Activated CD4-positive, alpha-beta T cell treated with anti-CD3 and anti-CD28 coated beads, Interleukin-2, amount 10 ng/mL, durations not matched to agents 7 days and 5 days (primary cell): ENCODE data around the gene MRPL22. TPM values are rescaled to one million over a fixed set of nuclear protein-coding genes. Genes with fewer than 3 reads are reported as not detected.
A peak's percentile ranks its signal among the peaks of the same experiment; 100 is the strongest.
"Not testable (repeated sequence)": the region's sequence is repeated elsewhere in the genome, so short reads cannot be mapped to it uniquely, and the experiment has no call there.

Experiments
- CTCF ChIA-PET: fragments of 350-600 bp; sonication (Branson Sonifier 250); formaldehyde crosslinking; loops from one replicate; lab custom pipeline; 2021; ENCODE audit warnings: antibody characterized with exemption; lab: Charles Lee
- POLR2A ChIA-PET: fragments of 350-600 bp; sonication (Branson Sonifier 250); formaldehyde crosslinking; loops from one replicate; lab custom pipeline; 2021; ENCODE audit warnings: antibody characterized with exemption; lab: Charles Lee
- DNase-seq: peaks from one replicate; pipeline ENCODE4 v3.0.0-alpha.2; 2020
- H3K27ac Mint-ChIP-seq: one replicate; pipeline ENCODE4 v1.8.0; 2021; ENCODE audit warnings: mild to moderate bottlenecking, moderate library complexity, mixed read lengths
- H3K27me3 Mint-ChIP-seq: one replicate; pipeline ENCODE4 v1.8.0; 2021; ENCODE audit warnings: mixed read lengths
- H3K36me3 Mint-ChIP-seq: one replicate; pipeline ENCODE4 v1.8.0; 2021; ENCODE audit warnings: low read depth, mixed read lengths
- H3K4me1 Mint-ChIP-seq: one replicate; pipeline ENCODE4 v1.8.0; 2021; ENCODE audit warnings: mixed read lengths
- H3K4me3 Mint-ChIP-seq: one replicate; pipeline ENCODE4 v1.8.0; 2021; ENCODE audit warnings: mild to moderate bottlenecking, moderate library complexity, mixed read lengths
- H3K9me3 Mint-ChIP-seq: one replicate; pipeline ENCODE4 v1.8.0; 2021; ENCODE audit warnings: mixed read lengths
- total RNA-seq, 2 experiments: library from RNA; stranded (reverse); gene quantifications; one replicate each; pipeline ENCODE4 v1.2.3, GENCODE V29; 2021

Gene MRPL22
- total RNA-seq, 2 experiments from 2014 or later, result 44.2 to 51.0 TPM

- H3K4me1 Mint-ChIP-seq, H3K27ac Mint-ChIP-seq, CTCF ChIA-PET, POLR2A ChIA-PET, H3K36me3 Mint-ChIP-seq, H3K9me3 Mint-ChIP-seq, DNase-seq, H3K4me3 Mint-ChIP-seq, H3K27me3 Mint-ChIP-seq: not testable (repeated sequence)
Observed at GRCh38 chr5:154978294-154978693, 37.4 kb downstream of the MRPL22 start.

- POLR2A ChIA-PET, result no interaction called here
- H3K4me1 Mint-ChIP-seq, result no peaks in the 10 kb centered on the region
- no peak for DNase-seq
- no peak overlapping the region for H3K27ac Mint-ChIP-seq
- H3K9me3 Mint-ChIP-seq, result no peaks in the 10 kb centered on the region
- CTCF ChIA-PET, result interaction anchor here (1.3 to 1.4 kb wide), 3 partner anchors 11 to 13 kb away, joined by 4 to 5 read pairs (median 4); no protein-coding TSS in a partner anchor
- no peaks in the 10 kb centered on the region for H3K36me3 Mint-ChIP-seq
- H3K27me3 Mint-ChIP-seq, result peaks cover 22% of the 10 kb centered on the region
- no peak overlapping the region for H3K4me3 Mint-ChIP-seq
Observed at GRCh38 chr5:154984946-154985516, 44.2 kb downstream of the MRPL22 start.

- Mint-ChIP-seq H3K4me3 (no peak overlapping the region), H3K9me3 (no peaks in the 10 kb centered on the region), H3K36me3 (no peaks in the 10 kb centered on the region), H3K4me1 (no peaks in the 10 kb centered on the region), H3K27ac (no peak overlapping the region), H3K27me3 (peaks cover 22% of the 10 kb centered on the region)
- CTCF ChIA-PET, result no interaction called here
- POLR2A ChIA-PET, result no interaction called here
- no peak for DNase-seq
Observed at GRCh38 chr5:154986151-154986550, 45.3 kb downstream of the MRPL22 start.

GRCh38 chr5:154989626-154990025, 48.8 kb downstream of the MRPL22 start:
- DNase-seq, result no peak
- ChIA-PET CTCF (interaction anchor here (0.6 kb wide), 1 partner anchor 485 kb away, joined by 3 read pairs; no protein-coding TSS in a partner anchor), POLR2A (no interaction called here)
- Mint-ChIP-seq H3K27ac (no peak overlapping the region), H3K36me3 (no peaks in the 10 kb centered on the region), H3K27me3 (peaks cover 13% of the 10 kb centered on the region), H3K4me3 (no peak overlapping the region), H3K4me1 (no peaks in the 10 kb centered on the region), H3K9me3 (no peaks in the 10 kb centered on the region)

GRCh38 chr5:154993461-154993860, 52.6 kb downstream of the MRPL22 start:
- Mint-ChIP-seq H3K9me3 (no peaks in the 10 kb centered on the region), H3K27ac (no peak overlapping the region), H3K36me3 (no peaks in the 10 kb centered on the region), H3K27me3 (peaks cover 12% of the 10 kb centered on the region), H3K4me3 (no peak overlapping the region), H3K4me1 (no peaks in the 10 kb centered on the region)
- ChIA-PET CTCF (no interaction called here), POLR2A (no interaction called here)
- no peak for DNase-seq

- H3K27me3 Mint-ChIP-seq, result peaks cover 25% of the 10 kb centered on the region
- POLR2A ChIA-PET, result no interaction called here
- H3K36me3 Mint-ChIP-seq, result no peaks in the 10 kb centered on the region
- CTCF ChIA-PET, result no interaction called here
- H3K4me3 Mint-ChIP-seq, result no peak overlapping the region
- no peaks in the 10 kb centered on the region for H3K9me3 Mint-ChIP-seq
- DNase-seq, result no peak
- no peaks in the 10 kb centered on the region for H3K4me1 Mint-ChIP-seq
- H3K27ac Mint-ChIP-seq, result no peak overlapping the region
Observed at GRCh38 chr5:154995679-154996078, 54.8 kb downstream of the MRPL22 start.

- Mint-ChIP-seq H3K4me3 (no peak overlapping the region), H3K4me1 (no peaks in the 10 kb centered on the region), H3K27ac (no peak overlapping the region), H3K9me3 (no peaks in the 10 kb centered on the region), H3K36me3 (no peaks in the 10 kb centered on the region), H3K27me3 (peaks cover 25% of the 10 kb centered on the region)
- no peak for DNase-seq
- POLR2A ChIA-PET, result no interaction called here
- CTCF ChIA-PET, result interaction anchor here (1.6 kb wide), 1 partner anchor 13 kb away, joined by 4 read pairs; no protein-coding TSS in a partner anchor
Observed at GRCh38 chr5:154997746-154998145, 56.9 kb downstream of the MRPL22 start.

DNA sequence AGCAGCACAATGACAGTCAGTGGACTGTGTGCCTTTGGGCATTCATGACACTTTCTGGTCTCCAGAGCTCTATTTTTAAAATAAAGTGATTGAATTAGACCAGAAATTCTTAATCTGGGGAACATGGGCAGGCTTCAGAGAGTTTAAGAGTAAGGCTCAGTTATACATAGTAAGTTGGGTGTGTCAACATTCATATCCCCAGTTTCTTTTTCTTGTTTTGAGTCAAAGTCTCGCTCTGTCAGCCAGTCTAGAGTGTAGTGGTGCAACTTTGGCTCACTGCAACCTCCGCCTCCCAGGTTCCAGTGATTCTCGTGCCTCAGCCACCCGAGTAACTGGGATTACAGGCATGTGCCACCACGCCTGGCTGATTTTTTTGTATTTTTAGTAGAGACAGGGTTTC, 59.0 kb downstream of the MRPL22 start:
- no peaks in the 10 kb centered on the region for H3K4me1 Mint-ChIP-seq
- H3K27me3 Mint-ChIP-seq, result peaks cover 25% of the 10 kb centered on the region
- CTCF ChIA-PET, result no interaction called here
- POLR2A ChIA-PET, result no interaction called here
- H3K9me3 Mint-ChIP-seq, result no peaks in the 10 kb centered on the region
- H3K36me3 Mint-ChIP-seq, result no peaks in the 10 kb centered on the region
- DNase-seq, result no peak
- no peak overlapping the region for H3K27ac Mint-ChIP-seq
- no peak overlapping the region for H3K4me3 Mint-ChIP-seq

- H3K4me3 Mint-ChIP-seq, result no peak overlapping the region
- no peaks in the 10 kb centered on the region for H3K4me1 Mint-ChIP-seq
- H3K27me3 Mint-ChIP-seq, result peaks cover 26% of the 10 kb centered on the region
- CTCF ChIA-PET, result no interaction called here
- no peak overlapping the region for H3K27ac Mint-ChIP-seq
- POLR2A ChIA-PET, result no interaction called here
- H3K36me3 Mint-ChIP-seq, result no peaks in the 10 kb centered on the region
- DNase-seq, result no peak
- H3K9me3 Mint-ChIP-seq, result peaks cover 2% of the 10 kb centered on the region
Observed at GRCh38 chr5:155001523-155001922, 60.6 kb downstream of the MRPL22 start.

GRCh38 chr5:155002722-155003121, 61.8 kb downstream of the MRPL22 start:
- H3K9me3 Mint-ChIP-seq, H3K4me1 Mint-ChIP-seq, CTCF ChIA-PET, POLR2A ChIA-PET, H3K27ac Mint-ChIP-seq, H3K4me3 Mint-ChIP-seq, H3K36me3 Mint-ChIP-seq, DNase-seq: not testable (repeated sequence)
- peaks cover 20% of the 10 kb centered on the region for H3K27me3 Mint-ChIP-seq

GRCh38 chr5:155004138-155004744, 63.4 kb downstream of the MRPL22 start:
- no peaks in the 10 kb centered on the region for H3K36me3 Mint-ChIP-seq
- POLR2A ChIA-PET, result no interaction called here
- H3K4me3 Mint-ChIP-seq, result no peak overlapping the region
- DNase-seq, result peak; percentile 22
- H3K9me3 Mint-ChIP-seq, result peaks cover 2% of the 10 kb centered on the region
- H3K4me1 Mint-ChIP-seq, result no peaks in the 10 kb centered on the region
- CTCF ChIA-PET, result interaction anchor here (0.6 kb wide), 1 partner anchor 941 kb away, joined by 3 read pairs; no protein-coding TSS in a partner anchor
- H3K27ac Mint-ChIP-seq, result no peak overlapping the region
- H3K27me3 Mint-ChIP-seq, result peaks cover 6% of the 10 kb centered on the region

- H3K9me3 Mint-ChIP-seq, H3K4me3 Mint-ChIP-seq, H3K36me3 Mint-ChIP-seq, POLR2A ChIA-PET, H3K27me3 Mint-ChIP-seq, H3K27ac Mint-ChIP-seq, H3K4me1 Mint-ChIP-seq, DNase-seq: not testable (repeated sequence)
- CTCF ChIA-PET, result interaction anchor here (1.4 kb wide), 1 partner anchor 540 kb away, joined by 4 read pairs; no protein-coding TSS in a partner anchor
Observed at GRCh38 chr5:155006265-155006664, 65.4 kb downstream of the MRPL22 start.

DNA sequence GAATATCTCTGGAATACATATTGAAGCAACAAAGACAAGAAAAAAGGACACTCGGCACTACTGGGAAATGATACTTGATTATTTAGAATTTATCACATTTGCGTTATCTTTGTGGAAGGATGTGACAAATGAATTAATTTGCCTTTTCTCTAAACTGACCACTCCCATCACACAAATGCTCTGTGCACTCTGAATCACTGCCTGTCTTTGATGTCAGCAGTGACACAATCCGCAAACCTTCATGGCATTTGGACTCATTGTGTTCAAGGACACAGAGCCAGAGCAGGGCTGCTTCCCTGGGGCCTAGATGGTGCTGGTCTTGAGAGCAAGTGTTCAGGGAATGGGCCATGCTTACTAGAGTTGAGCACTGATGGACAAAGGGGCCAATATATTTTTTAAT, 67.8 kb downstream of the MRPL22 start:
- DNase-seq, result no peak
- peaks cover 2% of the 10 kb centered on the region for H3K9me3 Mint-ChIP-seq
- POLR2A ChIA-PET, result no interaction called here
- no peaks in the 10 kb centered on the region for H3K4me1 Mint-ChIP-seq
- no peaks in the 10 kb centered on the region for H3K36me3 Mint-ChIP-seq
- peaks cover 6% of the 10 kb centered on the region for H3K27me3 Mint-ChIP-seq
- no peak overlapping the region for H3K4me3 Mint-ChIP-seq
- CTCF ChIA-PET, result no interaction called here
- H3K27ac Mint-ChIP-seq, result no peak overlapping the region
